Stimulated activated CD4-positive, alpha-beta T cell treated with anti-CD3 and anti-CD28 coated beads, Interleukin-1b, Interleukin-23, amount 100 ng/mL, for 4 hours (primary cell): ENCODE results near the gene CPNE4.
"Not testable (repeated sequence)": the region's sequence is repeated elsewhere in the genome, so short reads cannot be mapped to it uniquely, and the experiment has no call there.

ENCODE experiments used
- DNase-seq, 2 donors: peaks; one replicate each; pipeline ENCODE4 v3.0.0-alpha.2; 2020; ENCODE audit warnings: low read depth in 2 of 2

CPNE4 gene

GRCh38 chr3:132034486-132035464 is at the start of gene CPNE4:
CPNE4 (minus strand) TSS chr3:132035014.
- peak; percentile 18 to 61 for DNase-seq

GRCh38 chr3:132083583-132084279 is 48.9 kb upstream of the CPNE4 start:
- DNase-seq, result no peak

GRCh38 chr3:132083159-132083558 is 48.3 kb upstream of the CPNE4 start:
- no peak for DNase-seq

DNA sequence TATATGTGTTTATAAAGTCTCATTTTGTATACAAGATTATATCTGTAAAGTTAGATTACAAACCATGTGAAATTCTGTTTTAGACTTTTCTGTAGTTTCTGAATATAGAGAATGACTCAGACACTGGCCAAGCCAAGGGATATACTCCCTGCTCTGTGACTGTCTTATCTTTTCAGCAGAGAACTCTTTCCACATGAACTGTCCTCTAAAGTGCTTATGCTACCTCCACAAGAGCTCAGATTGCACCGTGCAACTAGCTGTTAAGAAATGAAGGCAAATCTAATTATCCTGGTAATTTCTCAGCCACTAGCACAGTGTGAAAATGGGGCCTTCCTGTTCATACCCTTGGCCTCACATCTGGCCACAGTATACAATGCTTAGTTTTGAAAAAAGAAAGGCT is 44.3 kb upstream of the CPNE4 start:
- DNase-seq, result no peak

GRCh38 chr3:132073771-132074170 is 39.0 kb upstream of the CPNE4 start:
- no peak for DNase-seq

- DNase-seq, result no peak
These were observed 36.2 kb upstream of the CPNE4 start for GRCh38 chr3:132071043-132071442.

GRCh38 chr3:132064114-132064513 is 29.3 kb upstream of the CPNE4 start:
- DNase-seq, result no peak

DNA sequence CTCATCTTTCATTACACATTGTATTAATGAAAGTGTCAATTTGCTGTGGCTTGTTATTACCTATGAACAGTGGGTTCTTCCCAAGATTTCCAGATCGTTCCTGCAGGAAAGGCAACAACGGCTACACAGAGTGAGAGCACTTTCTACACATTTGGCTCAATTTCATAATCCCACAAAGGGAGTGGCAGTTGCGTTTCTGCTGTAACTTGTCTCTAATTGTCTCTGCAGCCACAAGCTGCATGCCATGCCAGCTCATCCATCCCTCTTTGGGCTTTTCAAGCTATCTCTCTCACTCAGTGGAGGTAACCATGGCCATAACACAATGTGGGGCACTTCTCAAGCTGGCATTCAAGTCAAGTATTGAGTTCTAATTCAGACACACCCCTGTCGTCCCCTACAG is 27.7 kb upstream of the CPNE4 start:
- DNase-seq, result no peak

GRCh38 chr3:132055872-132056271 is 21.1 kb upstream of the CPNE4 start:
- DNase-seq, result no peak

- DNase-seq, result no peak
These were observed 12.4 kb upstream of the CPNE4 start for GRCh38 chr3:132047209-132047608.

GRCh38 chr3:132044874-132045273 is 10.1 kb upstream of the CPNE4 start:
- not testable (repeated sequence) for DNase-seq

DNA sequence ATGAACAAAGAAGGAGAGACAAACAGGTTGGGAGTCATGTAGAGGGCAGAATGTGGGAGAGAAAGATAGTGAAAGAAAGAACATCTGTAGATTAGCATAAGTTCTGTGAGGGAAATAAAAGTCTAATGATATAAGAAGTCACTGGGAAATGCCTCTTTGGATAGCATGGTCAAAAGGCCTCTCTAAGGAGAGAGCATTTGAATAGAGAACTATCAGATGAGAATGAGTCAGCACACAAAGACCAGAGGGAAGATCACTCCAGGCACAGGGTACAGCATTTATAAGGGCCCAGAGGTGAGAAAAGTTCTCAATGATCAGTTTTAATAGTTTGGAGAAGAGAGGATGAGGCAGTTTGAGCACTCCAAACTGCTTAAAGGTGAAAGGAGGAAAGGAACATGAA is 7.9 kb upstream of the CPNE4 start:
- DNase-seq, result no peak

GRCh38 chr3:132038198-132038825 is 3.5 kb upstream of the CPNE4 start:
- DNase-seq, result no peak

- no peak for DNase-seq
These were observed 2.8 kb upstream of the CPNE4 start for GRCh38 chr3:132037581-132037980.

- DNase-seq, result no peak
These were observed 2.2 kb upstream of the CPNE4 start for GRCh38 chr3:132037056-132037455.

DNA sequence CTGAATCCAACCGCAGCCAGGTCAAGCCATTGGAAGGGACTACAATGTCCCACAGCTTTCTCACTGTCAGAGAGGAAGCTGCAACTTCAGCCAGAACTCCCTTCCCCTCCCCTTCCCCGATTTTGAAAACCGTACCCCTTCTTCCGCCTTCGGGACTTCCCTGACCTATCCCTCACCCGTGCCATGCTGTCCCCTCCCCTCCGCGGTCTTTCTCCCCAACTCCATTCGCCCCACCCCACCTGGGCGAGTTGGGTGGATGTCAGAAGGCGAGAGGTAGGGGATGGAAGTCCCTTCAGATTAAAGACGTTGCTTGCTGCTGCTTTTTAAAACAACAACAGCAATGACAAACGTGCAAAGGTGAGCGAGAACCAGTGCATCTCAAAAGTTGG is 723 bp downstream of the CPNE4 start:
- DNase-seq, result no peak

DNA sequence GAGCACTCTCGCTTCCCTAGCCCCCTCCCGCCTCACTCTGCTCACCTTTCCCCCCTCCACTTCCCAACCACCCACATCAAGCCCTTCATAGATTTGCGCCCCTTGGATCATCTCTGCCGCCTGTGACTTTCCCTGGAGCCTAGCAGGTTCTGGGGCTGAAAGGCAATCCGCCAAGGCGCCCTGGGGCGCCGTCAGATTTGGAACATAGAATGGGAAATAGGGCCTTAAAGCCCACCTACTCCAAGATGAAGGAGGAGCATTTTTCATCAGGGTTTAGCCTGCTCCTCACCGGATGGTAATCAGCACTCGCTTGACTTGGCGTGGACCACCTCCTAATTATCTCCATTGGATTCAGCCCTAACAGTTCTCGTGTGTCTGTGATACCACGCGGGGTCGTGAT is 1.3 kb downstream of the CPNE4 start:
- DNase-seq, result no peak

- DNase-seq, result no peak
These were observed 1.9 kb downstream of the CPNE4 start for GRCh38 chr3:132032959-132033358.

DNA sequence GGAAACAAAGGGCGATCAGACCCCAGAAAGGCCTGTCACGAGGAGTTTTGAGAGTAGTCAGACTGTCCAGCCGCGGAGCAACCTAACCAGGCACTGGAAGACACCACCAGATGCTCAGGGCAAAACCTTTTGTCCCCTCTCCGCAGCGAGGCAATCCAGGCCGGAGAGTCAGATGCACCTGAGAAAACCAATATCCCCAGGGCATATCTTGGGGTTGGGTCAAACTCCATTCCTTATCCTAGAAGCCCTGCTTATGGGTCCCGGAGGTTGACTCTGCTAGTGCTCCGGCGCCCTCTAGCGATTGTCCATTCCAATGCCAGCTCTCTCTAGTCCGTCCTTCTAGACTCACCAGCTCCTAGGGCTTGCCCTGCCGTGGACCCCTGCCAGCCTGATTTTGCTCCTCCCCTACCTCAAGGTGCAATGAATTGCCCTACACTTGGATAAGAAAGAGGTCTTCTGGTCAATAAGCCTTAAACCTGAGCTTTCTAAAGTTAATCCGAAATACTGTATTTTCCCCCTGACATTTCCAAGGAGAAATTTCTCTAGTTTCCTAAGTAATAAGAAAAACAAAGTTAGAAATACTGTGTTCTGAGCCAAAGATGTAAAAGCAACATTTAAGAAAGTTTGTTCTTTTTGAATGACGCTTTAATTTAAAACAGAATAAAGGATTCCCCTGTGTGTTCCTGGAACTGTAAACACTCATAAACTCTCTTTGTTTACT is 5.5 kb downstream of the CPNE4 start:
- peak; percentile 9 to 49 for DNase-seq

GRCh38 chr3:132022914-132023313 is 11.9 kb downstream of the CPNE4 start:
- DNase-seq, result no peak

DNA sequence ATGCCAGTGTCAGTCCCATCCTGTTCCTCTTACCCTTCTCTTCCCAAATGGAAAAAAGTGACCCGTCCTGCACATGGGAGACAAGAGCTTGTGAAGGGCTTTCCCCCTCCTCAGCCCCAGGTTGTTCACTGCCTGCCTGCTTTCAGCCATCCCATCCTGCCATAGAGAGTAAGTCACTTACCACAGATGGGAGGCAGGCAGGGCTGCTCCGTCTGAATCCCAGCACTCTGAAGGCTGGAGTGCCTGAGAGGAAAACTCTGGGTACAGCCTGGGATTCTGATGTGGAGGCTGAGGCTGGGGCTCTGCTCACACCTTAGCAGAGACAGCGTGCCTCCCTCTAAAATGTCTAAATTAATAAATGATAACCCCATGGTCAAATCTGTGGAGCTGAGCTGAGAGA is 14.8 kb downstream of the CPNE4 start:
- no peak for DNase-seq

DNA sequence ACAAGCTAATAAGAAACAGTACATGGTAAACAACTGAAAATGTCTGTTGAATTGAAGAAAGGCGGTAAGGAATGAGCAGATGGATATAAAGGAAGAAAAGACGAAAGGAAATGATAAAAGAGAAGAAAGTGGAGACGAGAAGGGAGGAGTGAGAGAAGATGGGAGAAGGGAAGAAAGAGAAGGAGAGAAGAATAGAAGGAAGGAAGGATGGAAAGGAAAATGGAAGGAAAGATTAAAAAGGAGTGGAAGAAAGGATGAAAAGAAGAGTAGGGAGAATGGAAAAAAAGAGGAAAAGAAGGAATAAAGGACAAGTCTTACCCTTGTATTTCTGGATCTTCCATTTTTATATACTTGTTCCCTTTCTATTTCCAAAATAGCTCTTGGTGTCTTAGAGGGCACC is 17.7 kb downstream of the CPNE4 start:
- DNase-seq, result no peak
